Kidney epithelial cell (primary cell): Measurements from ENCODE around the gene TFPI. TPM values are rescaled to one million over a fixed set of nuclear protein-coding genes. Genes with fewer than 3 reads are reported as not detected.
"Not testable (repeated sequence)": the region's sequence is repeated elsewhere in the genome, so short reads cannot be mapped to it uniquely, and the experiment has no call there.

ENCODE experiments used
- DNase-seq: peaks from one replicate; pipeline ENCODE4 v3.0.0-alpha.2; 2010; ENCODE audit warnings: low read depth
- H3K27me3 ChIP-seq: 2 replicates; pipeline ENCODE4 v1.6.0; 2011; ENCODE audit warnings: low read length; ENCODE audit not compliant: control insufficient read depth, insufficient read depth
- H3K36me3 ChIP-seq: 2 replicates; pipeline ENCODE4 v1.5.1; 2011; ENCODE audit warnings: low read length; ENCODE audit not compliant: control insufficient read depth, insufficient read depth
- H3K4me3 ChIP-seq: 2 replicates; pipeline ENCODE4 v1.5.1; 2011; ENCODE audit warnings: low read depth, mild to moderate bottlenecking, control low read depth, low read length
- CTCF ChIP-seq: IDR thresholded peaks from 2 replicates; pipeline ENCODE4 v1.5.1; 2011; ENCODE audit warnings: mild to moderate bottlenecking, moderate library complexity, low read length, control low read depth, inconsistent platforms; ENCODE audit not compliant: insufficient read depth, poor library complexity, severe bottlenecking
- total RNA-seq: library from RNA; depleted of rRNA; stranded (reverse); fragments of >200 nt; gene quantifications from 2 replicates; pipeline ENCODE4 v1.2.3, GENCODE V29; 2015

Gene TFPI
- total RNA-seq, 1 donor from 2014 or later = 31.1 TPM

GRCh38 chr2:187519419-187520120, 34.7 kb downstream of the TFPI start:
- no peak for DNase-seq
- TF ChIP-seq CTCF = no peak
- Histone ChIP-seq H3K27me3 (no peaks in the 10 kb centered on the region), H3K4me3 (no peak overlapping the region), H3K36me3 (peaks cover 1% of the 10 kb centered on the region)

DNA sequence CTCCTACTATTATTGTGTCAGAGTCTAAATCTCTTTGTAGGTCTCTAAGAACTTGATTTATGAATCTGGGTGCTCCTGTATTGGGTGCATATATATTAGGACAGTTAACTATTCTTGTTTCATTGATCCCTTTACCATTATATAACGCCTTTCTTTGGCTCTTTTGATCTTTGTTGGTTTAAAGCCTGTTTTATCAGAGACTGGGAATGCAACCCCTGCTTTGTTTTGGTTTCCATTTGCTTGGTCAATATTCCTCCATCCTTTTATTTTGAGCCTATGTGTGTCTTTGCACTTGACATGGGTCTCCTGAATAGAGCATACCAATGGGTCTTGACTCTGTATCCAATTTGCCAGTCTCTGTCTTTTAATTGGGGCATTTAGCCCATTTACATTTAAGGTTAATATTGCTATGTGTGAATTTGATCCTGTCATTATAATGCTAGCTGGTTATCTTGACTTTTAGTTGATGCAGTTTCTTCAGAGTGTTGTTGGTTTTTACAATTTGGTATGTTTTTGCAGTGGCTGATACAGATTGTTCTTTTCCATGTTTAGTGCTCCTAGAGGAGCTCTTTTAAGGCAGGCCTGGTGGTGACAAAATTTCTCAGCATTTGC, 36.4 kb downstream of the TFPI start:
- not testable (repeated sequence) for DNase-seq, H3K36me3 ChIP-seq, H3K4me3 ChIP-seq, H3K27me3 ChIP-seq

GRCh38 chr2:187516630-187517510, 37.4 kb downstream of the TFPI start:
- H3K4me3 ChIP-seq, H3K36me3 ChIP-seq, DNase-seq, H3K27me3 ChIP-seq: not testable (repeated sequence)

- H3K4me3 ChIP-seq = no peak overlapping the region
- no peak for DNase-seq
- TF ChIP-seq CTCF = no peak
- peaks cover under 1% of the 10 kb centered on the region for H3K36me3 ChIP-seq
- H3K27me3 ChIP-seq = no peaks in the 10 kb centered on the region
Measured at GRCh38 chr2:187514930-187515329, 39.3 kb downstream of the TFPI start.

- not testable (repeated sequence) for DNase-seq
Measured at GRCh38 chr2:187514235-187514829, 39.9 kb downstream of the TFPI start.

GRCh38 chr2:187513460-187514234, 40.6 kb downstream of the TFPI start:
- H3K36me3 ChIP-seq, DNase-seq, H3K4me3 ChIP-seq, H3K27me3 ChIP-seq: not testable (repeated sequence)

More at GRCh38 chr2:187514235-187514829, 39.9 kb downstream of the TFPI start:
- H3K4me3 ChIP-seq, H3K36me3 ChIP-seq, H3K27me3 ChIP-seq: not testable (repeated sequence)

- Histone ChIP-seq H3K4me3 (no peak overlapping the region), H3K36me3 (no peaks in the 10 kb centered on the region), H3K27me3 (no peaks in the 10 kb centered on the region)
- no peak for DNase-seq
- no peak for TF ChIP-seq CTCF
Measured at GRCh38 chr2:187511356-187512315, 42.6 kb downstream of the TFPI start.

DNA sequence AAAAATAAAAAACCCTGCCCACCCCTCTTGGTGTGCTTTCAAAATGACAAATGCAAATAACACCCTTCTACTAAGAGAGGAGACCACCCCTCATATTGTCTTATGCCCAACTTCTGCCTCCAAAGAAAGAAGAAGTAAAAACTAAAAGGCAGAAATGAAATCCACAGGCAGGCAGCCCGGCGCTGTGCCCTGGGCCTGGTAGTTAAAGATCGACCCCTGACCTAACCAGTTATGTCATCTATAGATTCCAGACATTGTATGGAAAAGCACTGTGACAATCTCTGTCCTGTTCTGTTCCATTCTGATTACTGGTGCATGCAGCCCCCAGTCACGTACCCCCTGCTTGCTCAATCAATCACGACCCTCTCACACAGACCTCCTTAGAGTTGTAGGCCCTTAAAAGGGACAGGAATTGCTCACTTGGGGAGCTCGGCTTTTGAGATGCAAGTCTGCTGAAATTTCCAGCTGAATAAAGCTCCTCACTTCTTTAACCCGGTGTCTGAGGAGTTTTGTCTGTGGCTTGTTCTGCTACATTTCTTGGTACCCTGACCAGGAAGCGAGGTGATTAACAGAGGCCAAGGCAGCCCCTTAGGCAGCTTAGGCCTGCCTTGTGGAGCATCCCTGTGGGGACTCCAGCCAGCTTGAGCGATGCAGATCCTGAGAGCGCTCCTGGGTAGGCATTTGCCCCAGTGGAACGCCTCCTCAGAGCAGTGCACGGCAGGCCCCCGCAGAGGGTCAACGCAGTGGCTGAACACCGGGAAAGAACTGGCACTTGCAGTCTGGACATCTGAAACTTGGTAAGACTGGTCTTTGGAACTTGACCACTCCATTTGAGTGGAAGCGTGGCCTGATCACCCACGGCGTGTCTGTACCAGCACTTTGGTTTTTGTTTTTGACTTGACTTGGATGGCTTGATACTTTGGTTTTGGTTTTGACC, 43.5 kb downstream of the TFPI start:
- not testable (repeated sequence) for H3K4me3 ChIP-seq, H3K27me3 ChIP-seq, DNase-seq, H3K36me3 ChIP-seq
